IMR-90 (cell line): ENCODE measurements around the gene CCDC184.
A peak's percentile ranks its signal among the peaks of the same experiment; 100 is the strongest.

Source experiments
- BHLHE40 ChIP-seq: fragments of 150-350 bp; IDR thresholded peaks from 2 replicates; pipeline ENCODE4 v1.6.1; 2016; ENCODE audit warnings: mild to moderate bottlenecking, low read depth, low read length
- CEBPB ChIP-seq: IDR thresholded peaks from 2 replicates; pipeline ENCODE4 v1.6.1; 2012; ENCODE audit warnings: low read depth, low read length, improper control_type of control experiment
- FOS ChIP-seq: fragments of 150-350 bp; IDR thresholded peaks from 2 replicates; pipeline ENCODE4 v1.6.1; 2016; ENCODE audit warnings: low read depth, low read length
- POLR2A ChIP-seq: IDR thresholded peaks from 2 replicates; pipeline ENCODE4 v1.6.1; 2012; ENCODE audit warnings: mild to moderate bottlenecking, low read depth, low read length
- RAD21 ChIP-seq: IDR thresholded peaks from 2 replicates; pipeline ENCODE4 v1.6.1; 2012; ENCODE audit warnings: low read length, improper control_type of control experiment
- RCOR1 ChIP-seq: IDR thresholded peaks from 2 replicates; pipeline ENCODE4 v1.6.1; 2012; ENCODE audit warnings: mild to moderate bottlenecking, low read length, improper control_type of control experiment; ENCODE audit not compliant: insufficient replicate concordance
- SMC3 ChIP-seq: fragments of 150-350 bp; IDR thresholded peaks from 2 replicates; pipeline ENCODE4 v1.6.1; 2016; ENCODE audit warnings: low read depth, mild to moderate bottlenecking, antibody characterized with exemption, low read length, moderate library complexity
- TF ChIP-seq, protein P1 (sequence below): conservative IDR thresholded peaks from 2 replicates; pipeline ENCODE4 v1.5.1; 2012; ENCODE audit warnings: mild to moderate bottlenecking, low read depth, low read length, improper control_type of control experiment
- TF ChIP-seq, protein P2 (sequence below): fragments of 150-350 bp; IDR thresholded peaks from 2 replicates; pipeline ENCODE4 v1.6.1; 2017; ENCODE audit warnings: mild to moderate bottlenecking, antibody characterized with exemption, low read length, low read depth
- TF ChIP-seq, protein P3 (sequence below): fragments of 150-350 bp; IDR thresholded peaks from 2 replicates; pipeline ENCODE4 v1.6.1; 2016; ENCODE audit warnings: low read depth, mild to moderate bottlenecking, low read length, moderate library complexity, borderline replicate concordance

DNA sequence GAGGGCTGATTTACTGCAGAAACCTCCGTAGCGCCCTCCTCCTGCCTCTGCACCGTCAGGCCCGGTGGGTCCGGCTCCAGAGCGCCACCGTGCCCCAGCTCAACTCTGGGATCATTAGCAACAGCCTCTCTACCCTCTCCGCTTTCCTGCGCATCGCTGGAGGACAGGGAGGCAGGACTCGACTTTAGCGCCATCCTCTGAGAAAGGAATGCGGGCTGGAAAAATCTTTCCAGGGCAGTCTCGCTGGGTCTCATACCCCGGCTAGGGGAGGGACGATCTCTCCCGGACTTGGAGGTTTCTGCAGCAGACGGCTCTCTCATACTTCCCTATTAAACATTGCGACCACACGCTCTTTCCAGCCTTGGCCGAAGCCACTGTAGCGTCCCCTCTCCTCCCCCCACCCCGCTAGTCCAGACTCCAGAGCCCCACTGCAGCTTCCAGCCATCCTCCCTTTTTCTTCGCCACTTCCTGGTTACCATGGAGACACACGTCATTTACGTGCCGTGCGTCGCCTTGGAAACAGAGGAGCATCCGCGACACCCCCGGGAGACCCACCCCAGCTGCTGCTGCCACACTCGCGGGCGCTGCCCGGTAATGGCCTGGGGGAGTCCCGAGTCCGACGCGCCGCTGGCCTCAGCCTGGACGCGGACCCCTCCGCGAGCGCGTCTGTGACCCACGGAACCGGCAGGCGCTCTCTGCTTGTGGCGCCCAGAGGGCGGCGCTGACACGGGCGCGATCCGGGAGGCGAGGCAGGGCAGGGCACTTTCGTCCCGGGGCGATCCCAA is at the start of gene CCDC184:
- TF ChIP-seq, protein P1, sequence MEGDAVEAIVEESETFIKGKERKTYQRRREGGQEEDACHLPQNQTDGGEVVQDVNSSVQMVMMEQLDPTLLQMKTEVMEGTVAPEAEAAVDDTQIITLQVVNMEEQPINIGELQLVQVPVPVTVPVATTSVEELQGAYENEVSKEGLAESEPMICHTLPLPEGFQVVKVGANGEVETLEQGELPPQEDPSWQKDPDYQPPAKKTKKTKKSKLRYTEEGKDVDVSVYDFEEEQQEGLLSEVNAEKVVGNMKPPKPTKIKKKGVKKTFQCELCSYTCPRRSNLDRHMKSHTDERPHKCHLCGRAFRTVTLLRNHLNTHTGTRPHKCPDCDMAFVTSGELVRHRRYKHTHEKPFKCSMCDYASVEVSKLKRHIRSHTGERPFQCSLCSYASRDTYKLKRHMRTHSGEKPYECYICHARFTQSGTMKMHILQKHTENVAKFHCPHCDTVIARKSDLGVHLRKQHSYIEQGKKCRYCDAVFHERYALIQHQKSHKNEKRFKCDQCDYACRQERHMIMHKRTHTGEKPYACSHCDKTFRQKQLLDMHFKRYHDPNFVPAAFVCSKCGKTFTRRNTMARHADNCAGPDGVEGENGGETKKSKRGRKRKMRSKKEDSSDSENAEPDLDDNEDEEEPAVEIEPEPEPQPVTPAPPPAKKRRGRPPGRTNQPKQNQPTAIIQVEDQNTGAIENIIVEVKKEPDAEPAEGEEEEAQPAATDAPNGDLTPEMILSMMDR = peak; percentile 37
- TF ChIP-seq SMC3 (no peak), CEBPB (no peak), RAD21 (no peak), POLR2A (no peak), FOS (no peak), RCOR1 (no peak), BHLHE40 (no peak)
- TF ChIP-seq, protein P2, sequence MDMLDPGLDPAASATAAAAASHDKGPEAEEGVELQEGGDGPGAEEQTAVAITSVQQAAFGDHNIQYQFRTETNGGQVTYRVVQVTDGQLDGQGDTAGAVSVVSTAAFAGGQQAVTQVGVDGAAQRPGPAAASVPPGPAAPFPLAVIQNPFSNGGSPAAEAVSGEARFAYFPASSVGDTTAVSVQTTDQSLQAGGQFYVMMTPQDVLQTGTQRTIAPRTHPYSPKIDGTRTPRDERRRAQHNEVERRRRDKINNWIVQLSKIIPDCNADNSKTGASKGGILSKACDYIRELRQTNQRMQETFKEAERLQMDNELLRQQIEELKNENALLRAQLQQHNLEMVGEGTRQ = no peak
- TF ChIP-seq, protein P3, sequence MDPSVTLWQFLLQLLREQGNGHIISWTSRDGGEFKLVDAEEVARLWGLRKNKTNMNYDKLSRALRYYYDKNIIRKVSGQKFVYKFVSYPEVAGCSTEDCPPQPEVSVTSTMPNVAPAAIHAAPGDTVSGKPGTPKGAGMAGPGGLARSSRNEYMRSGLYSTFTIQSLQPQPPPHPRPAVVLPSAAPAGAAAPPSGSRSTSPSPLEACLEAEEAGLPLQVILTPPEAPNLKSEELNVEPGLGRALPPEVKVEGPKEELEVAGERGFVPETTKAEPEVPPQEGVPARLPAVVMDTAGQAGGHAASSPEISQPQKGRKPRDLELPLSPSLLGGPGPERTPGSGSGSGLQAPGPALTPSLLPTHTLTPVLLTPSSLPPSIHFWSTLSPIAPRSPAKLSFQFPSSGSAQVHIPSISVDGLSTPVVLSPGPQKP = no peak
